ENCODE measurements around the gene DNAH10. TPM values are rescaled to one million over a fixed set of nuclear protein-coding genes. Genes with fewer than 3 reads are reported as not detected.

The DNAH10 gene
- total RNA-seq, 1 experiment from 2014 or later: 0.39 TPM

GRCh38 chr12:123982269-123982668 is 220.2 kb downstream of the DNAH10 start:
- no peaks in the 10 kb centered on the region for H3K4me1 ChIP-seq (ENCODE audit: control insufficient read depth, insufficient read depth, low read length)
- peaks cover 9% of the 10 kb centered on the region for H3K36me3 ChIP-seq (ENCODE audit: control insufficient read depth, insufficient read depth, low read length)
- ATAC-seq: no peak
- ChIA-PET CTCF (no interaction called here), POLR2A (no interaction called here)
- H3K27ac ChIP-seq (ENCODE audit: low read length): no peak overlapping the region
- BruUV-seq (replicated peaks): no TSS peak
- no peak overlapping the region for H3K4me3 ChIP-seq (ENCODE audit: low read depth in 2 of 2, low read length in 2 of 2)
- no peaks in the 10 kb centered on the region for H3K9me3 ChIP-seq (ENCODE audit: control insufficient read depth, insufficient read depth, low read depth, low read length)
- in situ Hi-C loops (cut with HindIII; ENCODE audit: low pct_unique_long_range_greater_than_20kb, low sequenced_read_pairs): no loop called here
- DNase-seq (ENCODE audit: low read depth, low spot score): no peak
- TF ChIP-seq CTCF (IDR thresholded peaks at IDR 0.05) (no peak), REST (IDR thresholded peaks at IDR 0.05; ENCODE audit: insufficient read depth in 1 of 2, low read depth in 2 of 2, low read length in 1 of 2) (no peak), SIN3A (IDR thresholded peaks at IDR 0.05; ENCODE audit: borderline replicate concordance, insufficient read depth, low read depth, low read length) (no peak), POLR2AphosphoS5 (IDR thresholded peaks at IDR 0.05; ENCODE audit: low read depth, low read length) (no peak)
- no peaks in the 10 kb centered on the region for H3K27me3 ChIP-seq (ENCODE audit: control insufficient read depth, insufficient read depth, low read length)
- intact Hi-C loops (cut with micrococcal nuclease; ENCODE audit: unreplicated experiment): loop anchor here (5.0 kb wide), 2 partner anchors 75 to 180 kb away; no protein-coding TSS in a partner anchor

- in situ Hi-C loops (cut with HindIII; ENCODE audit: low pct_unique_long_range_greater_than_20kb, low sequenced_read_pairs): no loop called here
- no peak for TF ChIP-seq POLR2AphosphoS5 (IDR thresholded peaks at IDR 0.05; ENCODE audit: low read depth, low read length)
- peak; percentile 84 for TF ChIP-seq CTCF (IDR thresholded peaks at IDR 0.05)
- no peak for TF ChIP-seq TCF7L2 (IDR thresholded peaks at IDR 0.05; ENCODE audit: low read depth, low read length)
- ATAC-seq (peak; percentile 96), DNase-seq (ENCODE audit: low read depth, low spot score) (no peak)
- POLR2A ChIA-PET: no interaction called here
- Histone ChIP-seq H3K27me3 (ENCODE audit: control insufficient read depth, insufficient read depth, low read length) (no peaks in the 10 kb centered on the region), H3K36me3 (ENCODE audit: control insufficient read depth, insufficient read depth, low read length) (peaks cover 12% of the 10 kb centered on the region), H3K27ac (ENCODE audit: low read length) (no peak overlapping the region), H3K4me1 (ENCODE audit: control insufficient read depth, insufficient read depth, low read length) (no peaks in the 10 kb centered on the region), H3K9me3 (ENCODE audit: control insufficient read depth, insufficient read depth, low read depth, low read length) (no peaks in the 10 kb centered on the region), H3K4me3 (ENCODE audit: low read depth in 2 of 2, low read length in 2 of 2) (no peak overlapping the region)
- CTCF ChIA-PET: interaction anchor here (0.6 kb wide), 1 partner anchor 181 kb away, joined by 4 read pairs; no protein-coding TSS in a partner anchor
- BruUV-seq (replicated peaks): no TSS peak
- intact Hi-C loops (cut with micrococcal nuclease; ENCODE audit: unreplicated experiment): loop anchor here (5.0 kb wide), 2 partner anchors 77 to 182 kb away; no protein-coding TSS in a partner anchor
Observed at GRCh38 chr12:123983822-123984485, 221.9 kb downstream of the DNAH10 start.
